Panc1 (cell line): ENCODE results near the gene MUC5B.

Experiments
- CTCF ChIP-seq: fragments of 450-650 bp; IDR thresholded peaks from 2 replicates; pipeline ENCODE4 v1.5.1; 2017; ENCODE audit warnings: mild to moderate bottlenecking
- POLR2AphosphoS5 ChIP-seq: IDR thresholded peaks from 2 replicates; pipeline ENCODE4 v1.6.1; 2012; ENCODE audit warnings: mild to moderate bottlenecking, low read depth, low read length, moderate library complexity
- REST ChIP-seq, 2 experiments: IDR thresholded peaks; 2 replicates each; pipeline ENCODE4 v1.6.1; 2011 to 2012; ENCODE audit warnings: low read depth in 2 of 2, control low read depth in 1 of 2, low read length in 1 of 2, mild to moderate bottlenecking in 1 of 2, moderate library complexity in 1 of 2; ENCODE audit not compliant: insufficient read depth in 1 of 2
- TCF7L2 ChIP-seq: IDR thresholded peaks from 2 replicates; pipeline ENCODE4 v1.6.1; 2011; ENCODE audit warnings: mild to moderate bottlenecking, low read depth, low read length, inconsistent platforms

GRCh38 chr11:1218256-1218787 lies 4.5 kb upstream of the MUC5B start:
- TF ChIP-seq POLR2AphosphoS5 (no peak), CTCF (no peak), TCF7L2 (no peak), REST (IDR thresholded peaks at IDR 0.05; ENCODE audit: insufficient read depth in 1 of 2, low read depth in 2 of 2, low read length in 1 of 2) (no peak)
